Activated T-cell treated with anti-CD3 and anti-CD28 coated beads, Interleukin-2, amount 50 U/mL, for 72 hours (primary cell): ENCODE results near the gene GPN1. TPM values are rescaled to one million over a fixed set of nuclear protein-coding genes. Genes with fewer than 3 reads are reported as not detected.

Source experiments
- ATAC-seq, 2 donors: fragments of 150-1000 bp; cut with Tn5 transposase; replicated peaks in 1 of 2; 2 replicates each; pipeline ENCODE4 v1.10.0; 2021; ENCODE audit warnings: moderate library complexity in 2 of 2, mild to moderate bottlenecking in 1 of 2
- DNase-seq, 2 donors: peaks; one replicate each; pipeline ENCODE4 v3.0.0; 2021 to 2022; ENCODE audit warnings: mixed read lengths in 1 of 2
- H3K27ac Mint-ChIP-seq: one replicate; pipeline ENCODE4 v1.8.0; 2022; ENCODE audit warnings: mild to moderate bottlenecking, moderate library complexity, mixed read lengths
- H3K27me3 Mint-ChIP-seq: one replicate; pipeline ENCODE4 v1.8.0; 2022; ENCODE audit warnings: low read depth, mixed read lengths
- H3K36me3 Mint-ChIP-seq, 2 donors: one replicate each; pipeline ENCODE4 v1.8.0; 2022; ENCODE audit warnings: mixed read lengths in 2 of 2, mild to moderate bottlenecking in 1 of 2; ENCODE audit not compliant: insufficient read depth in 2 of 2
- H3K4me1 Mint-ChIP-seq: one replicate; pipeline ENCODE4 v1.8.0; 2022; ENCODE audit warnings: low read depth, mixed read lengths
- H3K4me3 Mint-ChIP-seq, 2 donors: one replicate each; pipeline ENCODE4 v1.8.0; 2022; ENCODE audit warnings: mild to moderate bottlenecking in 2 of 2, mixed read lengths in 2 of 2, moderate library complexity in 2 of 2
- H3K9me3 Mint-ChIP-seq, 2 donors: one replicate each; pipeline ENCODE4 v1.8.0; 2022; ENCODE audit warnings: mixed read lengths in 2 of 2
- total RNA-seq, 2 donors: library from RNA; stranded (reverse); gene quantifications; one replicate each; pipeline ENCODE4 v1.2.3, GENCODE V29; 2022

GPN1 gene
- total RNA-seq, 2 donors from 2014 or later, result 43.6 to 45.9 TPM

DNA sequence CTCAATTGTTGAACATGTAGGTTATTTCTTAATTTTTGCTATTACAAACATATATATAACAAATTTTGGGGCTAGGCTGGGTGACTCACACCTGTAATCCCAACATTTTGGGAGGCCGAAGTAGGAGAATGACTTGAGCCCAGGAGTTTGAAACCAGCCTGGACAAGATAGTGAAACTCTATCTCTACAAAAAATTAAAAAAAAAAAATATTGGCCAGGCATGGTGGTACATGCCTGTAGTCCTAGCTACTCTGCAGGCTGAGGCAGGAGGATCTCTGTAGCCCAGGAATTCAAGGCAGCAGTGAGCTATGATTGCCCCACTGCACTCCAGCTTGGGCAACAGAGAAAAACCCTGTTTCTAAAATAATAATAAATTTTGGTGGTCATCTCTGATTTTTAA is 58.4 kb downstream of the GPN1 start:
- Mint-ChIP-seq H3K4me3 (no peak overlapping the region), H3K36me3 (peaks cover 6 to 12% of the 10 kb centered on the region in 2 donors)

DNA sequence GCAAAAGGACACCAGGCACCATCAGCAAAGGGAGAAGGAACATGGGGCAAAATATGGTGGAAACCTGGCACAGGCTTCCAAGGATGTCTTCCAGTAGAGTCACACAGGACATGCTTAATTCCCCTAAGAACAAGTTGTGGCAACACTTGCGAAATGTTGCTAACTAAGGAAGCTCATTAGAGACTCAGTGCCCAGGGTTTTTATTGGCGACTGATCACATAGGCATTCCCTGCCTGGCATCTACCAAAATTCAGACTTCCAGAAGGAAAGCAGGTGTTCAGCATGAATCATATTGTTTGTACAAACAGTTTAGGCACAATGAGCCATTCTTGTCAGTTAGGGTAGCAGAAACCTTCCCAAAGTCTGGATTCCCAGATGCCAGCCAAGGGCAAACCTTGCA is 60.6 kb downstream of the GPN1 start:
- no peaks in the 10 kb centered on the region for H3K9me3 Mint-ChIP-seq
- no peaks in the 10 kb centered on the region for H3K27me3 Mint-ChIP-seq
- H3K4me3 Mint-ChIP-seq, result no peak overlapping the region
- peaks cover 4 to 9% of the 10 kb centered on the region in 2 donors for H3K36me3 Mint-ChIP-seq
- no peak for ATAC-seq
- H3K4me1 Mint-ChIP-seq, result peaks cover 9% of the 10 kb centered on the region
- DNase-seq, result no peak
- H3K27ac Mint-ChIP-seq, result no peak overlapping the region

More for the DNA sequence above, 58.4 kb downstream of the GPN1 start:
- no peaks in the 10 kb centered on the region for H3K27me3 Mint-ChIP-seq
- H3K27ac Mint-ChIP-seq, result no peak overlapping the region
- H3K9me3 Mint-ChIP-seq, result no peaks in the 10 kb centered on the region
- ATAC-seq, result no peak
- peaks cover 26% of the 10 kb centered on the region for H3K4me1 Mint-ChIP-seq
- no peak for DNase-seq

DNA sequence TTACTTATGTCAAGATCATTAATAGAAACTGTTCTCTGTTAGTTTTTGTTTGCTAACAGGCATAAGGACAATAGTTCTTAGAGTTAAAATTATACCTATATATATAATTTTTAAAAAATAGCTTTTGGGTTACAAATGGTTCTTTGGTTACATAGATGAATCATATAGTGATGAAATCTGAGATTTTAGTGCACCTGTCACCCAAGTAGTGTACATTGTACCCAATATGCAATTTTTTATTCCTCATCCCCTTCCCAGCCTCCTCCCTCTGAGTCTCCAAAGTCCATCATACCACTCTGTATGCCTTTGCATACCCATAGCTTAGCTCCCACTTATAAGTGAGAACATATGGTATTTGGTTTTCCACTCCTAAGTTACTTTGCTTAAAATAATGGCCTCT is 61.2 kb downstream of the GPN1 start:
- H3K4me3 Mint-ChIP-seq, result no peak overlapping the region
- H3K9me3 Mint-ChIP-seq, result no peaks in the 10 kb centered on the region
- DNase-seq (no peak), ATAC-seq (no peak)
- peaks cover 2 to 3% of the 10 kb centered on the region in 2 donors for H3K36me3 Mint-ChIP-seq
- H3K27me3 Mint-ChIP-seq, result no peaks in the 10 kb centered on the region
- H3K27ac Mint-ChIP-seq, result no peak overlapping the region
- peaks cover 4% of the 10 kb centered on the region for H3K4me1 Mint-ChIP-seq

DNA sequence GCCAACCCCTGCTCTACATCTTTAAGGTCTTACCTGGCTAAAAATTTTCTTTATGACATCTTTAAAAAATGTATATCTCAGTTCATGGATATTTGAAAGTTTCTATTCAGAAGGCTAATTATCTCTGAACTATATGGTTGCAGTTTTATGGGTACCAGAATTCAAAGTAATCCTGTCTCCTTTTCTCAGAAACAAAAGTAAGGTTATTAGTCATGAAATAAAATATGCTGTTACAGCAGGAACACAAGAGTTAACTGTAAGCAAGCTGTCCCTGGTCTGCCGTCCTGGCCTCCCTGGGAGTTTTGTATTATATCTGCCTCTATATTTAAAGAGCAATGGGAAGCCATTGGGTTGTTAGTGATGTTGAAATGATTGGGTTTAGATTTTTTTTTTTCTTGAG is 68.8 kb downstream of the GPN1 start:
- H3K27ac Mint-ChIP-seq, result peak overlapping the region; percentile 45
- H3K27me3 Mint-ChIP-seq, result no peaks in the 10 kb centered on the region

More for the DNA sequence above, 68.8 kb downstream of the GPN1 start:
- Mint-ChIP-seq H3K36me3 (peaks cover 1 to 4% of the 10 kb centered on the region in 2 donors), H3K4me3 (peak overlapping the region in 1 of 2 donors; percentile 47), H3K9me3 (no peaks in the 10 kb centered on the region), H3K4me1 (peaks cover 12% of the 10 kb centered on the region)
- DNase-seq (no peak), ATAC-seq (peak in 1 of 2 donors; percentile 62)

Other genes starting within 250 kb of the GPN1 start
- gene ZNF513, start 248.3 kb upstream of the GPN1 start, total RNA-seq, result 10 to 100 TPM; 15.7 to 15.9 TPM
- 100 to 1,000 TPM; 122 to 132 TPM for gene PPM1G, start 219.5 kb upstream of the GPN1 start, total RNA-seq
- 10 to 100 TPM; 79.7 to 96.3 TPM for gene NRBP1, start 200.4 kb upstream of the GPN1 start, total RNA-seq
- gene KRTCAP3, start 186.7 kb upstream of the GPN1 start, total RNA-seq, result 10 to 100 TPM; 13.4 to 14.6 TPM
- gene IFT172, start 139.3 kb upstream of the GPN1 start, total RNA-seq, result 10 to 100 TPM; 11.7 to 13.0 TPM
- gene FNDC4, start 133.8 kb upstream of the GPN1 start, total RNA-seq, result under 1 TPM; 0.19 to 0.24 TPM
- not detected for gene GCKR, start 132.2 kb upstream of the GPN1 start, total RNA-seq
- 10 to 100 TPM; 23.2 to 26.8 TPM for gene ZNF512, start 46.0 kb upstream of the GPN1 start, total RNA-seq
- under 1 TPM in 1 of 2 donors, not detected in 1; 0.28 TPM for gene CCDC121, start within 50 bp of the GPN1 start, total RNA-seq
- gene SUPT7L, start 34.6 kb downstream of the GPN1 start, total RNA-seq, result 10 to 100 TPM; 45.0 to 48.9 TPM
- gene SLC4A1AP, start 34.8 kb downstream of the GPN1 start, total RNA-seq, result 10 to 100 TPM; 32.3 to 33.8 TPM
- 10 to 100 TPM; 61.3 to 68.1 TPM for gene MRPL33, start 142.7 kb downstream of the GPN1 start, total RNA-seq